Mesenchymal stem cell (in vitro differentiated cells and primary cell): ENCODE measurements around the gene PPP1R12C.
A peak's percentile ranks its signal among the peaks of the same experiment; 100 is the strongest.

Source experiments
- DNase-seq: peaks from one replicate; pipeline ENCODE4 v3.0.0-alpha.2; 2013
- H2AFZ ChIP-seq: one replicate; pipeline ENCODE4 v1.6.1; 2013; ENCODE audit warnings: low read depth, mild to moderate bottlenecking, control low read depth, inconsistent platforms, low read length, moderate library complexity
- H2AK5ac ChIP-seq: 2 replicates; pipeline ENCODE4 v1.6.1; 2013; ENCODE audit warnings: low read length, moderate library complexity, mild to moderate bottlenecking, inconsistent platforms; ENCODE audit not compliant: severe bottlenecking
- H2BK120ac ChIP-seq: one replicate; pipeline ENCODE4 v1.6.1; 2013; ENCODE audit warnings: low read depth, mild to moderate bottlenecking, inconsistent platforms, low read length, moderate library complexity
- H2BK12ac ChIP-seq, 2 experiments: one replicate each; pipeline ENCODE4 v1.6.1; 2013; ENCODE audit warnings: inconsistent platforms in 2 of 2, low read length in 2 of 2, mild to moderate bottlenecking in 2 of 2, moderate library complexity in 2 of 2, control low read depth in 1 of 2
- H2BK15ac ChIP-seq: one replicate; pipeline ENCODE4 v1.6.1; 2013; ENCODE audit warnings: mild to moderate bottlenecking, low read depth, inconsistent platforms; ENCODE audit not compliant: poor library complexity, severe bottlenecking
- H2BK5ac ChIP-seq: 2 replicates; pipeline ENCODE4 v1.6.1; 2013; ENCODE audit warnings: low read depth, mild to moderate bottlenecking, low read length, control low read depth, inconsistent platforms; ENCODE audit not compliant: poor library complexity, severe bottlenecking
- H3K14ac ChIP-seq, 2 experiments: one replicate each; pipeline ENCODE4 v1.6.1; 2013; ENCODE audit warnings: inconsistent platforms in 2 of 2, low read length in 2 of 2, control low read depth in 1 of 2, mild to moderate bottlenecking in 1 of 2, moderate library complexity in 1 of 2
- H3K18ac ChIP-seq, 2 experiments: one replicate each; pipeline ENCODE4 v1.6.1; 2013; ENCODE audit warnings: inconsistent platforms in 2 of 2, low read length in 2 of 2, control low read depth in 1 of 2, low read depth in 1 of 2, mild to moderate bottlenecking in 1 of 2
- H3K23ac ChIP-seq, 2 experiments: one replicate each; pipeline ENCODE4 v1.6.1; 2013; ENCODE audit warnings: inconsistent platforms in 2 of 2, low read length in 2 of 2, mild to moderate bottlenecking in 2 of 2, moderate library complexity in 2 of 2, control low read depth in 1 of 2
- H3K27ac ChIP-seq: 2 replicates; pipeline ENCODE4 v1.5.1; 2013; ENCODE audit warnings: mild to moderate bottlenecking, moderate library complexity, low read length, control low read depth, inconsistent platforms; ENCODE audit not compliant: poor library complexity, severe bottlenecking
- H3K27me3 ChIP-seq, 2 experiments: 2 replicates each; pipeline versions ENCODE4 v1.6.1 to v1.7.0; 2013; ENCODE audit warnings: low read length in 2 of 2, mild to moderate bottlenecking in 2 of 2, moderate library complexity in 2 of 2, control low read depth in 1 of 2, inconsistent platforms in 1 of 2; ENCODE audit not compliant: control insufficient read depth in 1 of 2, insufficient read depth in 1 of 2
- H3K36me3 ChIP-seq, 2 experiments: 2 replicates each; pipeline versions ENCODE4 v1.6.1 to v1.7.0; 2013; ENCODE audit warnings: low read length in 2 of 2, control low read depth in 1 of 2, inconsistent platforms in 1 of 2, low read depth in 1 of 2, mild to moderate bottlenecking in 1 of 2; ENCODE audit not compliant: insufficient read depth in 2 of 2, control insufficient read depth in 1 of 2
- H3K4ac ChIP-seq, 2 experiments: one replicate each; pipeline ENCODE4 v1.6.1; 2013; ENCODE audit warnings: inconsistent platforms in 2 of 2, low read length in 2 of 2, mild to moderate bottlenecking in 2 of 2, moderate library complexity in 2 of 2, control low read depth in 1 of 2, low read depth in 1 of 2
- H3K4me1 ChIP-seq: 2 replicates; pipeline ENCODE4 v1.6.1; 2013; ENCODE audit warnings: low read depth, low read length, control low read depth; ENCODE audit not compliant: control insufficient read depth, insufficient read depth
- H3K4me2 ChIP-seq: 2 replicates; pipeline ENCODE4 v1.6.1; 2013; ENCODE audit warnings: low read length, mild to moderate bottlenecking, inconsistent platforms; ENCODE audit not compliant: poor library complexity, severe bottlenecking
- H3K4me3 ChIP-seq, 2 experiments: 2 replicates each; pipeline versions ENCODE4 v1.5.1 to v1.7.0; 2013; ENCODE audit warnings: low read length in 2 of 2, mild to moderate bottlenecking in 2 of 2, control low read depth in 1 of 2, low read depth in 1 of 2; ENCODE audit not compliant: insufficient read depth in 1 of 2
- H3K79me1 ChIP-seq: replicated peaks from 2 replicates; pipeline ENCODE4 v1.6.1; 2013; ENCODE audit warnings: mild to moderate bottlenecking, control low read depth, low read length, inconsistent platforms; ENCODE audit not compliant: poor library complexity, severe bottlenecking
- H3K9ac ChIP-seq: 2 replicates; pipeline ENCODE4 v1.7.0; 2013; ENCODE audit warnings: mild to moderate bottlenecking, low read length, moderate library complexity
- H3K9me3 ChIP-seq: 2 replicates; pipeline ENCODE4 v1.7.0; 2013; ENCODE audit warnings: mild to moderate bottlenecking, low read length; ENCODE audit not compliant: control insufficient read depth
- H4K8ac ChIP-seq: one replicate; pipeline ENCODE4 v1.6.1; 2013; ENCODE audit warnings: inconsistent platforms, mild to moderate bottlenecking, low read length, moderate library complexity
- H4K91ac ChIP-seq: one replicate; pipeline ENCODE4 v1.6.1; 2013; ENCODE audit warnings: mild to moderate bottlenecking, low read length, inconsistent platforms
- WGBS: methylation state at CpG from one replicate; pipeline ENCODE4 v1.1.7; 2013; ENCODE audit warnings: mixed read lengths; 5-methylcytosine and 5-hydroxymethylcytosine counted together

The PPP1R12C gene

DNA sequence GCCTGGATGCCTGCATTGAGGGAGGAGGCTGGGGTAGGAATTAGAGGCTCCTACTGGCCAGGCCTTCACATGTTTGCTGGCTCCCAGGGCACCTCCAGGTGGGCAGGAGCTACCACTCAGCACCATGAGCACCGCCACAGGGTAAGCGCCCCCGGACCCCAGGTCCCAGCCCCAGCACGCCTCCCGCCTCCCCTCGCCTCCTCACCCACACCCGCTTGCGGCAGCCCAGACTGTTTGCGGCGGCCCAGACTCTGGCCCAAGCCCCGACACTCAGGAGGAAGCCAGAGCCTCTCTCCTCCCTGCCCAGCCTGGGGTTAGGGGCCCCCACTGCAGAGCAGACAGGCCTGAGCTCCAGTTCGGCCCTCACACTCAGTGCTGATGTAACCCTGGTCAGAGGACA lies 41.1 kb downstream of the PPP1R12C start:
- Histone ChIP-seq H3K9me3 (no peaks in the 10 kb centered on the region), H3K14ac (peak overlapping the region in 1 of 2 experiments; percentile 71), H3K4me3 (no peak overlapping the region), H3K4me2 (no peak overlapping the region), H3K36me3 (no peaks in the 10 kb centered on the region), H3K4me1 (peaks cover 14% of the 10 kb centered on the region), H4K8ac (no peak overlapping the region), H3K23ac (no peak overlapping the region), H3K79me1 (no peaks in the 10 kb centered on the region), H2AFZ (no peak overlapping the region), H3K4ac (no peak overlapping the region), H2BK120ac (no peak overlapping the region), H4K91ac (no peak overlapping the region), H3K9ac (no peak overlapping the region), H2BK12ac (no peak overlapping the region), H2AK5ac (no peak overlapping the region), H3K27ac (no peak overlapping the region), H2BK15ac (no peak overlapping the region), H3K18ac (no peak overlapping the region), H2BK5ac (no peak overlapping the region), H3K27me3 (peaks cover 53% of the 10 kb centered on the region in 2 experiments)
- DNase-seq: no peak
- WGBS: 77% methylated on average over 12 of the region's 12 CpGs

DNA sequence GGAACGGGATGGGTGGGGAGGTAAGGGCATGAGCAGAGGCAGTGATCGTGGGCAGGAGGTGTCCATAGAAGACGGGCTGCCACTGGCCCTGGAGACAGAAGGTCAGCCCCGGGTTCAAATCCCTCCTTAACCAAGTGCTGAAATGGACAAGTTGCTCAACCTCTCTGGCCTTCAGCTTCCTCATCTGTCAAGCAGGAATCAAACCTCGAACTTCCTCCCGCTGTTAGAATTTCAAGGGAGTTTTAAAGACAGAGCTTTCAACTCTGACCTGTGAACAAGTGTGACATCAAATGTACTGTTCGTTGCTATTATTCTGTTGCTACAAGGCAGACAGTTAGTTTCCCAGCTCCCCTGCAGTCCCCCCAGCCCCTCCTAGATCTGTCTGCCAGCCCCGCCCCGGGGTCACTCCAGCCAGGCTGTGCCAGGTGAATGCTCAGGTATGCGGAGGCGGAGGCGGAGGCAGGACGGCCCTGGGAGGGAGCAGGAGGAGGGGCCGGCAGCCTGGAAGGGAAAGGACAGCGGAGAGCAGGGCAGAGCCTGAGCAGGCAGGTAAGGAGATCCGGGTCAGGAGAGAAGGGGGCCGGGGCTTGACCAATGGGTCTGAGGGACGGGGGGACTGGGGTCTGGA lies 42.0 kb downstream of the PPP1R12C start, which contains the start of gene EPS8L1:
EPS8L1 (plus strand) TSS at position 499 of the 628 bp plus-strand sequence. CDS start 576 bp downstream, outside the sequence.
- no peak within 1 kb of the TSS for H3K4ac ChIP-seq
- H3K27me3 ChIP-seq: peaks cover 45 to 51% of the 10 kb centered on the region in 2 experiments
- H2BK5ac ChIP-seq: no peak within 1 kb of the TSS
- H2BK15ac ChIP-seq: no peak within 1 kb of the TSS
- no peaks in the 10 kb centered on the region for H3K9me3 ChIP-seq
- no peaks in the 10 kb centered on the region for H3K79me1 ChIP-seq
- no peak within 1 kb of the TSS for H3K9ac ChIP-seq
- no peaks in the 10 kb centered on the region for H3K36me3 ChIP-seq
- no peak within 1 kb of the TSS for H2BK120ac ChIP-seq
- H3K4me2 ChIP-seq: no peak within 1 kb of the TSS
- H2AFZ ChIP-seq: no peak within 1 kb of the TSS
- H3K4me1 ChIP-seq: peaks cover 7% of the 10 kb centered on the region
- peak within 1 kb of the TSS in 1 of 2 experiments; percentile 71 for H3K14ac ChIP-seq
- H2AK5ac ChIP-seq: no peak within 1 kb of the TSS
- H4K8ac ChIP-seq: no peak within 1 kb of the TSS
- H3K18ac ChIP-seq: no peak within 1 kb of the TSS
- 24% methylated on average over 16 of the region's 18 CpGs for WGBS
- H2BK12ac ChIP-seq: no peak within 1 kb of the TSS
- no peak within 1 kb of the TSS for H3K23ac ChIP-seq
- no peak within 1 kb of the TSS for H3K27ac ChIP-seq
- DNase-seq: no peak
- H4K91ac ChIP-seq: no peak within 1 kb of the TSS
- H3K4me3 ChIP-seq: no peak within 1 kb of the TSS

DNA sequence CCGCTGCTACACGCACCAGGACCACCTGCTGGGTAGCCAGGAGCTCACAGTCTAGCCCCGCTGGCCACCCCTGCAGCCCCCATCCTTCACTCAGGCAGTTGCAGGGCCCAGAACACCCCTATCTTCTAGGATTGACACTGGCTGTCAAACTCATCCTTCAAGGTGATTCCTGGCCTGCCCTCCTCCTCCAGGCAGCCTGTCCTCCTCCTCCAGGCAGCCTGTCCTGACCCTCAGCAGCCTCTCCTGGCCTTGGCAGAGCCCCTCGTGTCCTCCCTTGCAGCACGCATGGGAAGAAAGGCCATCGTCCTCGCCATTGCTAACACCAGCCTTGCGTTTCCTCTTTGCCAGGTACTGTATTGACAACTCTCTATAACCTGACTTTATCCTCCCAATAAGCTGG lies 45.5 kb downstream of the PPP1R12C start:
- no peak overlapping the region for H3K4me3 ChIP-seq
- H3K14ac ChIP-seq: peak overlapping the region in 1 of 2 experiments; percentile 85
- no peak overlapping the region for H2BK5ac ChIP-seq
- no peak overlapping the region for H3K9ac ChIP-seq
- H3K36me3 ChIP-seq: no peaks in the 10 kb centered on the region
- H4K8ac ChIP-seq: no peak overlapping the region
- H2BK12ac ChIP-seq: no peak overlapping the region
- no peak overlapping the region for H2BK15ac ChIP-seq
- no peak overlapping the region for H2AK5ac ChIP-seq
- H4K91ac ChIP-seq: no peak overlapping the region
- no peak overlapping the region for H3K18ac ChIP-seq
- no peak overlapping the region for H3K23ac ChIP-seq
- no peak overlapping the region for H3K4me2 ChIP-seq
- H3K27me3 ChIP-seq: peaks cover 53 to 65% of the 10 kb centered on the region in 2 experiments
- WGBS: 55% methylated on average over 5 of the region's 8 CpGs
- H3K4me1 ChIP-seq: peaks cover 9% of the 10 kb centered on the region
- H2AFZ ChIP-seq: no peak overlapping the region
- H3K9me3 ChIP-seq: no peaks in the 10 kb centered on the region
- DNase-seq: no peak
- H3K4ac ChIP-seq: no peak overlapping the region
- no peak overlapping the region for H2BK120ac ChIP-seq
- no peak overlapping the region for H3K27ac ChIP-seq
- no peaks in the 10 kb centered on the region for H3K79me1 ChIP-seq

GRCh38 chr19:55071129-55071502 lies 46.3 kb downstream of the PPP1R12C start:
- H4K8ac ChIP-seq: no peak overlapping the region
- no peaks in the 10 kb centered on the region for H3K79me1 ChIP-seq
- H4K91ac ChIP-seq: no peak overlapping the region
- no peaks in the 10 kb centered on the region for H3K36me3 ChIP-seq
- peak; percentile 32 for DNase-seq
- peaks cover 9% of the 10 kb centered on the region for H3K4me1 ChIP-seq
- WGBS: 68% methylated on average over 7 of the region's 8 CpGs
- no peaks in the 10 kb centered on the region for H3K9me3 ChIP-seq
- H3K27ac ChIP-seq: no peak overlapping the region
- H2BK12ac ChIP-seq: no peak overlapping the region
- no peak overlapping the region for H3K14ac ChIP-seq
- H3K23ac ChIP-seq: no peak overlapping the region
- H3K4me3 ChIP-seq: no peak overlapping the region
- H3K27me3 ChIP-seq: peaks cover 55 to 65% of the 10 kb centered on the region in 2 experiments
- H2BK15ac ChIP-seq: no peak overlapping the region
- H3K9ac ChIP-seq: no peak overlapping the region
- H2BK120ac ChIP-seq: no peak overlapping the region
- H3K4ac ChIP-seq: no peak overlapping the region
- H2AK5ac ChIP-seq: no peak overlapping the region
- no peak overlapping the region for H3K18ac ChIP-seq
- no peak overlapping the region for H2AFZ ChIP-seq
- H3K4me2 ChIP-seq: no peak overlapping the region
- H2BK5ac ChIP-seq: no peak overlapping the region
